IPS-20b (cell line): Measurements from ENCODE around the gene EIF4B.
"Not testable (repeated sequence)": the region's sequence is repeated elsewhere in the genome, so short reads cannot be mapped to it uniquely, and the experiment has no call there.

Source experiments
- H3K27ac ChIP-seq: one replicate; pipeline ENCODE4 v1.5.1; 2013; ENCODE audit warnings: low read length
- H3K27me3 ChIP-seq: 2 replicates; pipeline ENCODE4 v1.6.1; 2013; ENCODE audit warnings: mild to moderate bottlenecking, low read length, inconsistent platforms; ENCODE audit not compliant: insufficient read depth
- H3K36me3 ChIP-seq: 2 replicates; pipeline ENCODE4 v1.6.1; 2013; ENCODE audit warnings: low read depth, mild to moderate bottlenecking, inconsistent platforms, low read length, moderate library complexity; ENCODE audit not compliant: insufficient read depth
- H3K4me1 ChIP-seq: 2 replicates; pipeline ENCODE4 v1.6.1; 2013; ENCODE audit warnings: mild to moderate bottlenecking, control low read depth, inconsistent platforms, low read length, moderate library complexity; ENCODE audit not compliant: insufficient read depth
- H3K4me3 ChIP-seq: 2 replicates; pipeline ENCODE4 v1.5.1; 2013; ENCODE audit warnings: mild to moderate bottlenecking, low read length, inconsistent platforms
- H3K9ac ChIP-seq: 2 replicates; pipeline ENCODE4 v1.6.1; 2013; ENCODE audit warnings: low read depth, mild to moderate bottlenecking, inconsistent platforms, low read length, moderate library complexity
- H3K9me3 ChIP-seq: 2 replicates; pipeline ENCODE4 v1.6.1; 2013; ENCODE audit warnings: mild to moderate bottlenecking, low read depth, low read length, inconsistent platforms; ENCODE audit not compliant: insufficient read depth

Gene EIF4B

GRCh38 chr12:53004582-53004981, 1.7 kb upstream of the EIF4B start:
- Histone ChIP-seq H3K36me3 (peaks cover 23% of the 10 kb centered on the region), H3K9ac (peak overlapping the region; percentile 90; the same call in 1 of the 2 replicates), H3K9me3 (no peaks in the 10 kb centered on the region), H3K27ac (peak overlapping the region; percentile 33), H3K4me1 (peaks cover 26% of the 10 kb centered on the region; the same call in 1 of the 2 replicates), H3K27me3 (no peaks in the 10 kb centered on the region; the same call in 1 of the 2 replicates), H3K4me3 (peak overlapping the region; percentile 94)

- Histone ChIP-seq H3K27ac (peak overlapping the region; percentile 33), H3K36me3 (peaks cover 31% of the 10 kb centered on the region), H3K4me1 (peaks cover 31% of the 10 kb centered on the region; the same call in 1 of the 2 replicates), H3K4me3 (peak overlapping the region; percentile 94), H3K27me3 (no peaks in the 10 kb centered on the region), H3K9ac (peak overlapping the region; percentile 90), H3K9me3 (no peaks in the 10 kb centered on the region)
Measured at GRCh38 chr12:53005215-53005985, 856 bp upstream of the EIF4B start.

GRCh38 chr12:53006810-53007309, 604 bp downstream of the EIF4B start:
- peaks cover 31% of the 10 kb centered on the region; the same call in 1 of the 2 replicates for H3K4me1 ChIP-seq
- peak overlapping the region; percentile 99 for H3K27ac ChIP-seq
- peaks cover 46% of the 10 kb centered on the region for H3K36me3 ChIP-seq
- no peaks in the 10 kb centered on the region for H3K27me3 ChIP-seq
- peak overlapping the region; percentile 100 for H3K9ac ChIP-seq
- peak overlapping the region; percentile 94 for H3K4me3 ChIP-seq
- no peaks in the 10 kb centered on the region for H3K9me3 ChIP-seq

GRCh38 chr12:53007343-53007742, 1.1 kb downstream of the EIF4B start:
- Histone ChIP-seq H3K9me3 (no peaks in the 10 kb centered on the region), H3K4me3 (peak overlapping the region; percentile 94), H3K4me1 (peaks cover 31% of the 10 kb centered on the region; the same call in 1 of the 2 replicates), H3K9ac (peak overlapping the region; percentile 100), H3K27me3 (no peaks in the 10 kb centered on the region), H3K36me3 (peaks cover 50% of the 10 kb centered on the region), H3K27ac (peak overlapping the region; percentile 99)

GRCh38 chr12:53008760-53009159, 2.5 kb downstream of the EIF4B start:
- Histone ChIP-seq H3K9ac (peak overlapping the region; percentile 100; the same call in 1 of the 2 replicates), H3K4me1 (peaks cover 31% of the 10 kb centered on the region; the same call in 1 of the 2 replicates), H3K36me3 (peaks cover 60% of the 10 kb centered on the region), H3K4me3 (peak overlapping the region; percentile 94)
- H3K27ac ChIP-seq, H3K9me3 ChIP-seq, H3K27me3 ChIP-seq: not testable (repeated sequence)

GRCh38 chr12:53010955-53011354, 4.7 kb downstream of the EIF4B start:
- Histone ChIP-seq H3K4me3 (0 out of 2 replicates have a peak overlapping the region, but pooled peaks have one; percentile 94), H3K36me3 (peaks cover 78% of the 10 kb centered on the region), H3K27me3 (no peaks in the 10 kb centered on the region), H3K9ac (no peak overlapping the region; the same call in 1 of the 2 replicates), H3K4me1 (peaks cover 22% of the 10 kb centered on the region; the same call in 1 of the 2 replicates), H3K27ac (no peak overlapping the region), H3K9me3 (no peaks in the 10 kb centered on the region)

GRCh38 chr12:53011889-53012288, 5.6 kb downstream of the EIF4B start:
- Histone ChIP-seq H3K9me3 (no peaks in the 10 kb centered on the region), H3K9ac (peak overlapping the region; percentile 47; the same call in 1 of the 2 replicates)

GRCh38 chr12:53012928-53013327, 6.7 kb downstream of the EIF4B start:
- Histone ChIP-seq H3K9ac (no peak overlapping the region), H3K27me3 (no peaks in the 10 kb centered on the region), H3K9me3 (no peaks in the 10 kb centered on the region), H3K36me3 (peaks cover 91% of the 10 kb centered on the region), H3K27ac (no peak overlapping the region), H3K4me1 (peaks cover 18% of the 10 kb centered on the region; the same call in 1 of the 2 replicates), H3K4me3 (no peak overlapping the region)

More at GRCh38 chr12:53011889-53012288, 5.6 kb downstream of the EIF4B start:
- no peak overlapping the region for H3K27ac ChIP-seq
- peaks cover 22% of the 10 kb centered on the region; the same call in 1 of the 2 replicates for H3K4me1 ChIP-seq
- no peak overlapping the region for H3K4me3 ChIP-seq
- no peaks in the 10 kb centered on the region for H3K27me3 ChIP-seq
- H3K36me3 ChIP-seq, result peaks cover 87% of the 10 kb centered on the region

- H3K9ac ChIP-seq, result no peak overlapping the region
- H3K27ac ChIP-seq, result no peak overlapping the region
- no peak overlapping the region for H3K4me3 ChIP-seq
- peaks cover 4% of the 10 kb centered on the region; the same call in 1 of the 2 replicates for H3K4me1 ChIP-seq
- H3K27me3 ChIP-seq, result no peaks in the 10 kb centered on the region
- H3K9me3 ChIP-seq, result no peaks in the 10 kb centered on the region
- peaks cover 90% of the 10 kb centered on the region for H3K36me3 ChIP-seq
Measured at GRCh38 chr12:53014709-53015108, 8.5 kb downstream of the EIF4B start.

GRCh38 chr12:53025250-53025649, 19.0 kb downstream of the EIF4B start:
- Histone ChIP-seq H3K9me3 (no peaks in the 10 kb centered on the region), H3K4me3 (no peak overlapping the region), H3K4me1 (no peaks in the 10 kb centered on the region), H3K27ac (no peak overlapping the region), H3K27me3 (no peaks in the 10 kb centered on the region), H3K36me3 (peaks cover 92% of the 10 kb centered on the region), H3K9ac (no peak overlapping the region)

GRCh38 chr12:53027014-53027413, 20.8 kb downstream of the EIF4B start:
- H3K36me3 ChIP-seq, result peaks cover 92% of the 10 kb centered on the region
- H3K9ac ChIP-seq, H3K4me3 ChIP-seq, H3K27ac ChIP-seq, H3K4me1 ChIP-seq, H3K27me3 ChIP-seq, H3K9me3 ChIP-seq: not testable (repeated sequence)

GRCh38 chr12:53031616-53032015, 25.4 kb downstream of the EIF4B start:
- Histone ChIP-seq H3K9ac (no peak overlapping the region), H3K9me3 (no peaks in the 10 kb centered on the region), H3K27ac (no peak overlapping the region), H3K4me1 (no peaks in the 10 kb centered on the region), H3K4me3 (no peak overlapping the region), H3K27me3 (no peaks in the 10 kb centered on the region), H3K36me3 (peaks cover 92% of the 10 kb centered on the region)
